NCI-H460 (cell line): ENCODE measurements around the gene QRFP. TPM values are rescaled to one million over a fixed set of nuclear protein-coding genes. Genes with fewer than 3 reads are reported as not detected.

Experiments used
- DNase-seq: peaks from one replicate; pipeline ENCODE4 v3.0.0-alpha.2; 2016; ENCODE audit warnings: low read depth; ENCODE audit errors: extremely low read depth
- total RNA-seq: library from RNA; depleted of rRNA; stranded (reverse); fragments of >200 nt; shearing (Covaris generic); gene quantifications from 2 replicates; pipeline ENCODE4 v1.2.3, GENCODE V29; 2014

QRFP gene
- total RNA-seq, 1 experiment from 2014 or later, result not detected

DNA sequence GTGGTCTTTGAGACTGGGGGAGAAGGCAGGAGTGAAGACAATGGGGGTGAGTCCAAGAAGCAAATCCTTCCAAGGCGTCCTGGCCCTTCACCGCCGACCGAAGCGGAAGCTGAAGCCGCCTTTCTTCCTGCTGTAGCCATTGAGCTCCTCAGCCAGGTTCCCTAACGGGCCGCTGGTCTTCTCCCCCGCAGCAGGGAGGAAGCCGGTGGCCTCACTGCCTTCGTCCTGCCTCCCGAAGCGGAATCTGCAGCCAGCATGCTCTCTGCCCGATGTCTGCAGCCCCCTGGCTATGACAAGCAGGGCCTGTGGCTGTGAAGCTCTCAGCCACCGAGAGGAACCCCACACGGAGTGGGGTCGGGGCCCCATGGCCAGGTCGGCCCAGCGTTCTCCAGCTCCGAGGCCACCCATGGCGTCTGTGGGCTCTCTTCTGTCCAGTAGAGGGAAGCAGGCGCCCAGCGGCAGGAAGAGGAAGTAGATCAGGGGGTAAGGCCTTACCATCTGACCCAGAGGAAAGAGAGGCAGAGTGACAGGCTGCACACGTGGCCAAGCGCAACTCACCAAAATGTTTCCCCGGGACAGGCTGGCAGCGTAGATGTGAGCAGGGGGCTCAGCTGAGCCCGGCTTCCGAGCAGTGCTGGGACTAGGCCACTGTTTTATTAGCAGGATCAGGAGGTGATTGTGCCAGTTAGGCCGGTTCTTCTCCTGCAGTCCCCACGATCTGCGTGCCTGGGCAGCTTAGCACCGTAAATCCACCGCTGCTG, 3.1 kb downstream of the QRFP start:
- DNase-seq, result peak; percentile 22

DNA sequence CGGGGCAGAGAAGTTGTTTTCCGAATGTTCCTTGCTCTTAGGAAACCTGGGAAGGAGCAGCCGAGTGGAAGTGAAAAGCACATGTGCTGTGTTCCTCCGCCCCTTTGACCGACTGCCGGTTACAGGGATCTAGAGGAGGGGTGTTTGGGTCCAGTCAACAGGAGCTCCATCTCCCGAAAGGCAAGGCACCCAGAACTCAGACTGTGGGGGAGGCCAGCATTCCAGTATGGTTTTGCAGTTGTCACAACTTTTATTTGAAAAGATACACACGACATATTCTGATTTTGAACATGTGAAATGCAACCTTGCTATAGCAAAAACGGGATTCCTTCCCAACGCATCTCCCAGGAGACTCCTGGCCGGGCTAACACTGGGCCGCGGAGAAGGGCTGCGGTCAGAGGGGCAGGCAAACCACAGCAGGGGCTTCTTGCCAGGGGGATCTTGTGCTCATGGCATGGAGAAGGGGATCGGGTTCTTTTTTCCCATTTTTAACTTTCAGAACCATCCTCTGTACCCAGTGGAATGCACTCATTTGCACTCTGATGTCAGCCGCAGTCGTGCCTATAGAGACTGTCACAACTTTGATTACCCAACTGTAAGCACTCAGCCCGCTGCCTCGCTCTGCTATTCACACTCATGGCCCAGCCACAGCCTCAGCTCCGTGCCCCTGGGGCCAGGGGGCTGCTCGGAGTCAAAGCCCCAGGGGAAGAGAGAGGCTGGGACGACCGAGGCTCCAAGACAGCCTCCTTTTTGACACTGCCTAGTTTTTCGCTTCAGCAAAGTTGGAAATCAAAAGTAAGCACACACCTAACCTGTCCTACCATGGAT, 3.9 kb downstream of the QRFP start:
- DNase-seq, result no peak

- DNase-seq, result no peak
Observed at GRCh38 chr9:130891688-130892476, 4.7 kb downstream of the QRFP start.

GRCh38 chr9:130890870-130891687, 5.5 kb downstream of the QRFP start:
- no peak for DNase-seq

- no peak for DNase-seq
Observed at GRCh38 chr9:130890124-130890523, 6.5 kb downstream of the QRFP start.

GRCh38 chr9:130888146-130888885, 8.3 kb downstream of the QRFP start:
- no peak for DNase-seq

- DNase-seq, result no peak
Observed at GRCh38 chr9:130887494-130888144, 9.0 kb downstream of the QRFP start.

- no peak for DNase-seq
Observed at GRCh38 chr9:130886981-130887380, 9.6 kb downstream of the QRFP start.

DNA sequence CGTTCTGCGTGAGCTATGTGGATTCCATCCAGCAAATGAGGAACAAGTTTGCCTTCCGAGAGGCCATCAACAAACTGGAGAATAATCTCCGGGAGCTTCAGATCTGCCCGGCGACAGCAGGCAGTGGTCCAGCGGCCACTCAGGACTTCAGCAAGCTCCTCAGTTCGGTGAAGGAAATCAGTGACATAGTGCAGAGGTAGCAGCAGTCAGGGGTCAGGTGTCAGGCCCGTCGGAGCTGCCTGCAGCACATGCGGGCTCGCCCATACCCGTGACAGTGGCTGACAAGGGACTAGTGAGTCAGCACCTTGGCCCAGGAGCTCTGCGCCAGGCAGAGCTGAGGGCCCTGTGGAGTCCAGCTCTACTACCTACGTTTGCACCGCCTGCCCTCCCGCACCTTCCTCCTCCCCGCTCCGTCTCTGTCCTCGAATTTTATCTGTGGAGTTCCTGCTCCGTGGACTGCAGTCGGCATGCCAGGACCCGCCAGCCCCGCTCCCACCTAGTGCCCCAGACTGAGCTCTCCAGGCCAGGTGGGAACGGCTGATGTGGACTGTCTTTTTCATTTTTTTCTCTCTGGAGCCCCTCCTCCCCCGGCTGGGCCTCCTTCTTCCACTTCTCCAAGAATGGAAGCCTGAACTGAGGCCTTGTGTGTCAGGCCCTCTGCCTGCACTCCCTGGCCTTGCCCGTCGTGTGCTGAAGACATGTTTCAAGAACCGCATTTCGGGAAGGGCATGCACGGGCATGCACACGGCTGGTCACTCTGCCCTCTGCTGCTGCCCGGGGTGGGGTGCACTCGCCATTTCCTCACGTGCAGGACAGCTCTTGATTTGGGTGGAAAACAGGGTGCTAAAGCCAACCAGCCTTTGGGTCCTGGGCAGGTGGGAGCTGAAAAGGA, 10.9 kb downstream of the QRFP start:
- DNase-seq, result no peak

GRCh38 chr9:130884542-130885483, 11.8 kb downstream of the QRFP start:
- no peak for DNase-seq

DNA sequence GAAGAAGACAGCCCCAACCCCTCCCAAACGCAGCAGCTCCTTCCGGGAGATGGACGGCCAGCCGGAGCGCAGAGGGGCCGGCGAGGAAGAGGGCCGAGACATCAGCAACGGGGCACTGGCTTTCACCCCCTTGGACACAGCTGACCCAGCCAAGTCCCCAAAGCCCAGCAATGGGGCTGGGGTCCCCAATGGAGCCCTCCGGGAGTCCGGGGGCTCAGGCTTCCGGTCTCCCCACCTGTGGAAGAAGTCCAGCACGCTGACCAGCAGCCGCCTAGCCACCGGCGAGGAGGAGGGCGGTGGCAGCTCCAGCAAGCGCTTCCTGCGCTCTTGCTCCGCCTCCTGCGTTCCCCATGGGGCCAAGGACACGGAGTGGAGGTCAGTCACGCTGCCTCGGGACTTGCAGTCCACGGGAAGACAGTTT, 12.5 kb downstream of the QRFP start:
- no peak for DNase-seq

DNA sequence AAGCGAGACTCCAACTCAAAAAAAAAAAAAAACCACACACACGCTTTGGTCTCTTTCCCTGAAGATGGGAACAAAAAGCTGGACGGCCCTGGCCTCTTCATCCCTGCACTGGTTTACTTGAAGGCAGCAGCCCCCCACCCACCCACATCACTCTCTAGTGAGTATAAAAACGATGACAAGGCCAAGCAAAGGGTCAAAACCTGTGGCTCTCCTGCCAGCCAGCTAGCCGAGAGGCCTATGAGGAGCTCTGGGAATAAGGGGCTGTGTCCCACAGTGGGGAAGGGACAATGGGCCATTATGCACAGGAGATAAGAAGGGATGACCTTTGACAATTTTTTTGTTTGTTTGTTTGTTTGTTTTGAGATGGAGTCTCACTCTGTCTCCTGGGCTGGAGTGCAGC, 13.1 kb downstream of the QRFP start:
- DNase-seq, result no peak

GRCh38 chr9:130882696-130883225, 13.9 kb downstream of the QRFP start:
- no peak for DNase-seq

DNA sequence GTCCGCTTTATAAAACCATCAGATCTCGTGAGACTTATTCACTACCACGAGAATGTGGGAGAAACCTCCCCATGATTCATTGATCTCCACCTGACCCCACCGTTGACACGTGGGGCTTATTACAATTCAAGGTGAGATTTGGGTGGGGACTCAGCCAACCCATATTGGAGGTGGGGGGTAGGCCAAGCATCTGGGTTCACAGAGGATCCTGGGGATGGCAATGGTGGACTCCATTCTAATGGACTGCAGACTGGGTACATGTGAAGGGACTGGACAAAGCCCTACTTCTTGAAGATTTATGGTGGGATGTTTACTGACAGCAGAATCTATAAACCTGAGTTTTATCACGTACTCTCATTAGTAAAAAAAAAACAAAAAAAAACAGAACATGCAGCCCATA, 15.1 kb downstream of the QRFP start:
- DNase-seq, result no peak

GRCh38 chr9:130880599-130881220, 15.9 kb downstream of the QRFP start:
- no peak for DNase-seq

- no peak for DNase-seq
Observed at GRCh38 chr9:130879863-130880411, 16.7 kb downstream of the QRFP start.
